ENCODE results near the gene TSPAN19.

The TSPAN19 gene

DNA sequence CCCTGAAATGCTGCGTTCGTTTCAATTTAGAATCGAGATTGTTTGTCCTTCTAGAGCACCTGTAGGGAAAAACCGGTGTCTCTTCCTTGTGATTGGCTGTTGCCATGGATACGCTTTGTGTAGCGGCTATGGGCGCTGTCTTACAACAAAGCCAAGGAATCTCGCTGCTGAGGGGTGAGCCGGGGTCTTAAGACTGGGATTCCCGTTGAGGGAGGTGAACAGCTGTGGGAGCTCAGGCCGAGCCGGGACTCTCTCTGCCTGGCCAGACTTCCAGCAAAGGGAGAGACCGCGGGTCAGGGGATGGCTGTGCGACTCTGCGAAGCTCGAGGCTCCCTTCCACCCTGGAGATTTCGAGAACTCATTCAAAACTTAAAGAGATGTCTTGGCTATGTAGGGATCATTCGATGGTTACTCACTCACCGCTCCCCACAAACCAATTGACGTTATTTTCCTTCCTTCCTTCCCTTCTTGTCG is at the start of gene TSPAN19, which contains the start of gene LRRIQ1:
Gene TSPAN19, minus strand, starts transcription at position 44 of the 474 bp plus-strand sequence. CDS start 6,331 bp downstream, outside the sequence.
Gene LRRIQ1, plus strand, starts transcription at position 118 of the 474 bp plus-strand sequence. CDS start 1,826 bp downstream, outside the sequence.
- Histone ChIP-seq H3K4me1 (ENCODE audit: control insufficient read depth, insufficient read depth, low read length) (no peaks in the 10 kb centered on the region), H3K4me3 (ENCODE audit: low read depth, low read length) (peak within 1 kb of the TSS; percentile 82), H3K9ac (ENCODE audit: low read depth, low read length) (no peak within 1 kb of the TSS), H3K27me3 (ENCODE audit: control insufficient read depth, insufficient read depth, low read length) (no peaks in the 10 kb centered on the region), H3K9me3 (ENCODE audit: control insufficient read depth, insufficient read depth, low read length) (no peaks in the 10 kb centered on the region), H3K36me3 (ENCODE audit: control insufficient read depth, insufficient read depth, low read length) (no peaks in the 10 kb centered on the region)

DNA sequence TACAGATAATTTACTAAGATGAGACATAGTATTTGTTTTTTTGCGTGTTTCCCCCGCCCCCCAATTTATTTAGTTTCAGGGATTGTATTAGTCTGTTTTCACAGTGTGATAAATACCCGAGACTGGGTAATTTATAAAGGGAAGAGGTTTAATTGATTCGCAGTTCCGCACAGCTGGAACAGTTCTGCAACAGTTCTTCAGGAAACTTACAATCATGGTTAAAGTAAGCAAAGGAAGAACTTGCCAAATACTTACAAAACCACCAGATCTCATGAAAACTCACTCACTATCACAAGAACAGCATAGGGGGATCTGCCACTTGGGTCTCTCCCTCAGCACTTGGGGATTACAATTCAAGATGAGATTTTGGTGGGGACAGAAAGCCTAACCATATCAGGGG is 49.0 kb upstream of the TSPAN19 start:
- H3K9me3 ChIP-seq (ENCODE audit: control insufficient read depth, insufficient read depth, low read length): no peaks in the 10 kb centered on the region
- H3K9ac ChIP-seq (ENCODE audit: low read depth, low read length): no peak overlapping the region
- no peaks in the 10 kb centered on the region for H3K27me3 ChIP-seq (ENCODE audit: control insufficient read depth, insufficient read depth, low read length)
- no peaks in the 10 kb centered on the region for H3K36me3 ChIP-seq (ENCODE audit: control insufficient read depth, insufficient read depth, low read length)
- no peaks in the 10 kb centered on the region for H3K4me1 ChIP-seq (ENCODE audit: control insufficient read depth, insufficient read depth, low read length)
- H3K4me3 ChIP-seq (ENCODE audit: low read depth, low read length): no peak overlapping the region

DNA sequence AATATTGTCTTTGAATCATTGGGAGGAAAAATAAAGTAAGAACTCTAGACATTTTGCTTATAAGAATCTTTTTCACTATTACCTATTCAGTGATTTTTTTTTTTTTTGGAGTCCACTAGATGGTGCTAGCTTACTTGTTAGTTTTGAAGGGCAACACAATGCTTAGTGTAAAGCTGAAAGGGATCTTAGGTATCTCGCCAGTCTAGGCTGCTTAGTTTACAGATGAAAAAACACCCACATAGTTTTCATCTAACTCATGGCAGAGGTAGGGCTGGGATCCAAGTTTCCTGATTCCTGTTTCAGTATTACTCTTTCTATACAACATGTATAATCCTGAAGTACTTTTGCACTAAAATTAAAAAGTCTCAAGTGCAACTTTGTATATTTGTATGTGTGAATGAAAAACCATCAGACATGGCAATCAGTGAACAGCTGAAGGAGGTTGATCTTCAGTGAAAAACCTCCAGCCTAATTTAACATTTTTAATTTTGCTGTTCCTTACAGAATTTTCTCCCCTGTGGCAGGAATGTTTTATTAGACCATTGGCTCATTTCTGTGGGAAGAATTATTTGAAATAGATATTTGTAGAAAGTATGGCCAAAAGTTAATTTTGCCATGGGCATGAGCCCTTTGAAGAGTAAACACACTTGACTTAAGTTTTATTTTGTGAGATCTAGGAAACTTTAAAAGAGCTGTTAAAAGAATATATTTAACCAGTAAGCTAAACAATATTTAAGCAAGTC is 40.8 kb upstream of the TSPAN19 start:
- Histone ChIP-seq H3K9ac (ENCODE audit: low read depth, low read length) (no peak overlapping the region), H3K27me3 (ENCODE audit: control insufficient read depth, insufficient read depth, low read length) (no peaks in the 10 kb centered on the region), H3K9me3 (ENCODE audit: control insufficient read depth, insufficient read depth, low read length) (no peaks in the 10 kb centered on the region), H3K4me3 (ENCODE audit: low read depth, low read length) (no peak overlapping the region), H3K36me3 (ENCODE audit: control insufficient read depth, insufficient read depth, low read length) (no peaks in the 10 kb centered on the region), H3K4me1 (ENCODE audit: control insufficient read depth, insufficient read depth, low read length) (no peaks in the 10 kb centered on the region)

DNA sequence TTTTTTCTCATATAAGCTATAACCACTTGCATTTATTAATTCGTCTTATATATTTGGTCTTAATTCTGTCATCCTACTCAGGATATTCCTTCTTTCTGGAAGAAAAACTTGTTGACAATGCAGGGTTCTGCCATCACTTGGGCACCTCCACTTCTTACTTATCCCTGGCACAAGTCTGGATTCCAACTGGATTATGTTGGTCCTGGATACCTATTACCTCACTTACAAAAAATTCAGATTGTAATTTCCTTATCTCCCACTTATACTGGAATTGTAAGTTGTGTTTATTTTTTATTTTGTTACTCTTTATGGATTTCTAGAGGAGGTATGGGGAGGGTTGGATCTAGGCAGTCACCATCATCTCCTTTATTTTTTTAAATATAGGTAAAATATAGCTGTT is 36.7 kb upstream of the TSPAN19 start:
- Histone ChIP-seq H3K4me1 (ENCODE audit: control insufficient read depth, insufficient read depth, low read length) (no peaks in the 10 kb centered on the region), H3K9me3 (ENCODE audit: control insufficient read depth, insufficient read depth, low read length) (no peaks in the 10 kb centered on the region), H3K27me3 (ENCODE audit: control insufficient read depth, insufficient read depth, low read length) (no peaks in the 10 kb centered on the region), H3K9ac (ENCODE audit: low read depth, low read length) (no peak overlapping the region), H3K4me3 (ENCODE audit: low read depth, low read length) (no peak overlapping the region), H3K36me3 (ENCODE audit: control insufficient read depth, insufficient read depth, low read length) (no peaks in the 10 kb centered on the region)

DNA sequence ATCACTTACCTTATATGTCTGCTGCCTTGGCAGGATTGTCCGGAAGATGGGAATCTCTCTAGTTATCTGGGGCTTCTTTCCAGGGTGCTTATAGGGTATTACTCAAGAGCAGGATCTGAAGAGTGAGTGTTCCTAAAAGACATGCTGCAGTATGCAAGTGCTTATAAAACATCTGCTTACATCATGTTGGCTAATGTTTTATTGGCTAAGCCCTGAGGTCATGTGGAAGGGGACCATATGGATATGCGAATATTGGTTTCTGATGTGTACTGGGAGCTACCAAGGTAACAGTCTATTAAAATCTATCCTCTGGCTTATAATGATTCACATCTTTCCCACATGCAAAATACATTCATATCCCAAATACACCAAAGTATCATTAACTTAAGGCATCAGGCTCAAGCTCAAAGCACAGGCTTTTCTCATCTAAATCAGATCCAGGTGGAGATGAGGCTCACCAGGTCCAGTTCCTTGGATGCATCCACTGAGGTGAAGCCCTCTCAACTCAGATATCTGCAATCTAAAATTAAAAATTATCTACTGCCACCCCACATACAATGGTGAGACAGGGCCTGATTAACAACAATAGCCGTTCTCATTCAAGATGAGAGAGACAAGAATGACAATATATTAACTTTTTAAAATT is 29.9 kb upstream of the TSPAN19 start:
- Histone ChIP-seq H3K27me3 (ENCODE audit: control insufficient read depth, insufficient read depth, low read length) (no peaks in the 10 kb centered on the region), H3K36me3 (ENCODE audit: control insufficient read depth, insufficient read depth, low read length) (no peaks in the 10 kb centered on the region), H3K9ac (ENCODE audit: low read depth, low read length) (no peak overlapping the region), H3K9me3 (ENCODE audit: control insufficient read depth, insufficient read depth, low read length) (no peaks in the 10 kb centered on the region), H3K4me1 (ENCODE audit: control insufficient read depth, insufficient read depth, low read length) (no peaks in the 10 kb centered on the region), H3K4me3 (ENCODE audit: low read depth, low read length) (no peak overlapping the region)

DNA sequence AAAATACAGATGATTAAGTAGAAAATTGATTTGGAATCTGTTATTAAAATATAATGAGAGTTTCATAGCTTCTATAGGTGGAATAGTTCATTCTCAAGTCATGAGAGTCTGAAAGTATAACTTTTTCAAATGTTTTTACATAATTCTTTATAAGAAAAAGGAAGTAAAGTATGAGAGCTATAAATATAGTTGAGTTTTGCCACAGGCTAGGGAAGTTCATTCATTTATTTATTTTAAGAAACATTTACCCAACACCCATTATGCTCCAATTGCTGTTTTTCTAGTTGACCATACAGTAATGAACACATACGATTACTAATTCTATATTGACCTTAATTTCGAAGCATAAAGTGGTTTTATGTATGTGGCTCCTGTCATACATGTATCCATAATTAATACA is 24.8 kb upstream of the TSPAN19 start:
- no peaks in the 10 kb centered on the region for H3K27me3 ChIP-seq (ENCODE audit: control insufficient read depth, insufficient read depth, low read length)

DNA sequence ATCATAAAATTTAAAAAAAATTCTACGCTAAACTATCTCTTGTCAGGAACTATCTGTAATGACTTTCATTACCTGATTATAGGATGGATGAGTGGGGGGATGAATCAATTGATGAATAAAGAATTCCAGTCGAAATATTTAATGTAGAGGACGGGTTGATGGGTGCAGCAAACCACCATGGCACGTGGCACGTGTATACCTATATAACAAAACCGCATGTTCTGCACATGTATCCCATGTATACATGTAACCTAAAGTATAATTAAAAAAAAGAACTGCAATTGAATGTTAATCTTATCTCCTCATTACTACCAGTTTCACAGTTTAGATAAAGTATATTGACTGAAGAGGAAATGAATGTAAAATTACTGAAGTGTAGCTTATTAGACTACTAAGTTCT is 23.5 kb upstream of the TSPAN19 start:
- Histone ChIP-seq H3K9me3 (ENCODE audit: control insufficient read depth, insufficient read depth, low read length) (no peaks in the 10 kb centered on the region), H3K9ac (ENCODE audit: low read depth, low read length) (no peak overlapping the region), H3K4me1 (ENCODE audit: control insufficient read depth, insufficient read depth, low read length) (no peaks in the 10 kb centered on the region), H3K36me3 (ENCODE audit: control insufficient read depth, insufficient read depth, low read length) (no peaks in the 10 kb centered on the region), H3K27me3 (ENCODE audit: control insufficient read depth, insufficient read depth, low read length) (no peaks in the 10 kb centered on the region), H3K4me3 (ENCODE audit: low read depth, low read length) (no peak overlapping the region)

More for the DNA sequence above, 24.8 kb upstream of the TSPAN19 start:
- Histone ChIP-seq H3K9ac (ENCODE audit: low read depth, low read length) (no peak overlapping the region), H3K36me3 (ENCODE audit: control insufficient read depth, insufficient read depth, low read length) (no peaks in the 10 kb centered on the region), H3K4me1 (ENCODE audit: control insufficient read depth, insufficient read depth, low read length) (no peaks in the 10 kb centered on the region), H3K9me3 (ENCODE audit: control insufficient read depth, insufficient read depth, low read length) (no peaks in the 10 kb centered on the region), H3K4me3 (ENCODE audit: low read depth, low read length) (no peak overlapping the region)

DNA sequence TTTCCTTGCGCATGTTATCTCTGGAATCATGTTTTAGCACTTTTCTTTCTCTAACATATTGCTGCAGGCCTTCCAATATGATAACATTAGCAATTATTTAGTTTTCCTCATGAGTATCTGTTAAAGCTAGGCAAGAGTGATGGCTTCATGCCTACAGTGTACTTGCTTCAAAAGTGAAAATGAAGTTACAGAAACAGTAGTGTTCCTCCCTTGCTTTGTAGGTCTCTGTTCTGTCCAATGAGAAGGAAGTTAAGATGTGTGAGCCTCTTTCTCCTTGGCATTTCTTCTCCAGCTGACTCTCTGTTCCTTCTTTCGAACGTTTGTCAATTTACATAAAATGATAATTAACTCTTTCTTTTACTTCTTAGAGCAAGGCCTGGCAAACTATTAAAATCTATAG is 22.3 kb upstream of the TSPAN19 start:
- no peaks in the 10 kb centered on the region for H3K9me3 ChIP-seq (ENCODE audit: control insufficient read depth, insufficient read depth, low read length)
- H3K27me3 ChIP-seq (ENCODE audit: control insufficient read depth, insufficient read depth, low read length): no peaks in the 10 kb centered on the region
- no peak overlapping the region for H3K4me3 ChIP-seq (ENCODE audit: low read depth, low read length)
- no peaks in the 10 kb centered on the region for H3K36me3 ChIP-seq (ENCODE audit: control insufficient read depth, insufficient read depth, low read length)
- H3K9ac ChIP-seq (ENCODE audit: low read depth, low read length): no peak overlapping the region
- no peaks in the 10 kb centered on the region for H3K4me1 ChIP-seq (ENCODE audit: control insufficient read depth, insufficient read depth, low read length)

DNA sequence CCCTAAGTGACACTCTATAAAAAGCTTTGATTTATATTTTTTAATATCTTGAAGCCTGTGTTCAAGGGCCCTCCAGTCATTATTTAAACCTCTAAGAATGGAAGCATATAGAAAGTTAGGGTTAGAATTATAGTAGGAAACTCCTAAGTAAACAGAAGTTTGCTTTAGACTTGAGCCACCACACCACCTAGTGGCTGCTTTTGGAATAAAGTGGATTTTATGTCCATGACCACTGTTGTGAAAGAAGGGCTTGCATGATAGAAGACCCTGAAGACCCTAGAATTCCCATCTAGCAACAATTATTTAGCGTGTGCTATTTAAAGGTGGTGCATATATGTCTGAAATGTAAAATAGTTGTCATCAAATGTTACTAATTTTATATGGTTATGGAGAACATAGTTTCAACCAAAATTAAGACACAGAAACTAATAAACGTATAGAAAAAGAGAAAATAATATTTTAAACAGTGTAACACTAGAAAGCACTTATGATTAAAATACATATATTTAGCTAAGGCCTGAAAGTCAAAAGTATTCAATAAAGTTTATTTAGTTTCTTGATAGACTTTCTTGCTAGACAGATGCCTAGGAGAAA is 21.4 kb upstream of the TSPAN19 start:
- no peaks in the 10 kb centered on the region for H3K36me3 ChIP-seq (ENCODE audit: control insufficient read depth, insufficient read depth, low read length)
- no peaks in the 10 kb centered on the region for H3K9me3 ChIP-seq (ENCODE audit: control insufficient read depth, insufficient read depth, low read length)
- no peak overlapping the region for H3K4me3 ChIP-seq (ENCODE audit: low read depth, low read length)
- no peaks in the 10 kb centered on the region for H3K4me1 ChIP-seq (ENCODE audit: control insufficient read depth, insufficient read depth, low read length)
- H3K9ac ChIP-seq (ENCODE audit: low read depth, low read length): no peak overlapping the region
- no peaks in the 10 kb centered on the region for H3K27me3 ChIP-seq (ENCODE audit: control insufficient read depth, insufficient read depth, low read length)

DNA sequence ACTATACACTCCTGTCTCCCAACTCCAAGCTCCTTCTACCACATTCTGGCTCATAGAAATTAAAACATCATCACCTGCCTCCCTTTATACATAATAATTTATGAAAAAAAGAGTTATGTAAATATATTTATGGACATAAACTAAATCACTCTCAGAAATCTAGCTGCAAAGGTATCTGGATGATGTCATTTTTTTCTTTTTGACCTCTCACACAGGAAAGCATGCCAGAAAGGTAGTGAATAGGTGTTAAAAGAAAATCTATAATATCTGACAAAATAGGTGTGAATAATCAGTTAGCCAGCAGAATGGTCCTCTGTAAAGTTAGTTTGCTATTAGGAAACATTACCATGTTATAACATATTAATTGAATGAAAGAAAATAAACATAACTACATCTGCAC is 7.8 kb upstream of the TSPAN19 start:
- no peaks in the 10 kb centered on the region for H3K36me3 ChIP-seq (ENCODE audit: control insufficient read depth, insufficient read depth, low read length)
- H3K9ac ChIP-seq (ENCODE audit: low read depth, low read length): no peak overlapping the region
- no peaks in the 10 kb centered on the region for H3K9me3 ChIP-seq (ENCODE audit: control insufficient read depth, insufficient read depth, low read length)
- H3K27me3 ChIP-seq (ENCODE audit: control insufficient read depth, insufficient read depth, low read length): no peaks in the 10 kb centered on the region
- H3K4me1 ChIP-seq (ENCODE audit: control insufficient read depth, insufficient read depth, low read length): no peaks in the 10 kb centered on the region
- no peak overlapping the region for H3K4me3 ChIP-seq (ENCODE audit: low read depth, low read length)

DNA sequence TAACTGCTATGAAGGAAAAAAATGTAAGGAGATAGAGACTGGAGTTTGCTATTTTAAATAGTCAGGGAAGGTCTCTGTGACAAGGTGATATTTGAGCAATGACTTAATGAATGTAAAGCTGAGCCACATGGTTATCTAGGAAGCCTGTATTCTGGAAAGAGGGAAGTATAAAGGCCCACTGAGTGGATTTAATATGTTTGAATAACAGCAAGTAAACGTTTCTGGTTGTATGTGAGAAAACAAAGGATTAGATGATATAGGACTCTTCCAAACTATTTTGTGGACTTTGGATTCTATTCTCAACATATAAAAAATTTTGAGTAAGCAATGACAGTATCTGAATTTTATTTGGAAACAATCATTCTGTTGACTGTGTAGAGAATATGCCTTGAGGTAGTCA is 5.3 kb upstream of the TSPAN19 start:
- Histone ChIP-seq H3K27me3 (ENCODE audit: control insufficient read depth, insufficient read depth, low read length) (no peaks in the 10 kb centered on the region), H3K4me1 (ENCODE audit: control insufficient read depth, insufficient read depth, low read length) (no peaks in the 10 kb centered on the region), H3K9ac (ENCODE audit: low read depth, low read length) (no peak overlapping the region), H3K36me3 (ENCODE audit: control insufficient read depth, insufficient read depth, low read length) (no peaks in the 10 kb centered on the region), H3K9me3 (ENCODE audit: control insufficient read depth, insufficient read depth, low read length) (no peaks in the 10 kb centered on the region), H3K4me3 (ENCODE audit: low read depth, low read length) (no peak overlapping the region)

DNA sequence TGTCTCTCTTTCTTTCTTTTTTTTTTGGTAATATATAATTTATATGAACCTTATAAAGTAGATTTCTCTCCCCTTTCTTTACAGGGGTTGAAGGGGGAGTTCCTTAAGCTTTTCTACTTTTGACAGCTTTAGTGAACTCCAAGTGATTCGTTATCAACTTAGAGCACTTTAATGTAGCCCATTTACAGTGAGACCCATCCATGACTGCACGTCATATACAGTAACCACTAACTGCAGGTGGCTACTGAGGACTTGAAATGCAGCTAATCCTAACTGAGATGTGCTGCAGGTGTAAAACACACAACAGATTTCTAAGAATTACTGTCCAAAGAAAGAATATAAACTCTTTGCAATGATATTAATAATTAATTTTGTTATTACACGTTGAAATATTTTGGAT is 656 bp upstream of the TSPAN19 start:
- no peaks in the 10 kb centered on the region for H3K4me1 ChIP-seq (ENCODE audit: control insufficient read depth, insufficient read depth, low read length)
- H3K27me3 ChIP-seq (ENCODE audit: control insufficient read depth, insufficient read depth, low read length): no peaks in the 10 kb centered on the region
- H3K4me3 ChIP-seq (ENCODE audit: low read depth, low read length): peak overlapping the region; percentile 82
- H3K36me3 ChIP-seq (ENCODE audit: control insufficient read depth, insufficient read depth, low read length): no peaks in the 10 kb centered on the region
- H3K9ac ChIP-seq (ENCODE audit: low read depth, low read length): no peak overlapping the region
- H3K9me3 ChIP-seq (ENCODE audit: control insufficient read depth, insufficient read depth, low read length): no peaks in the 10 kb centered on the region
